Measurements from ENCODE around the gene MPRIP.

- TF ChIP-seq EZH2 (IDR thresholded peaks at IDR 0.05; ENCODE audit: low read length): no peak
- no peak for TF ChIP-seq CTCF (optimal IDR thresholded peaks at IDR 0.05 in 1 of 3, IDR thresholded peaks at IDR 0.05 in 1 of 3, conservative IDR thresholded peaks at IDR 0.05 in 1 of 3; ENCODE audit: extremely low read depth in 1 of 3, insufficient read depth in 2 of 3, low read length in 3 of 3)
Observed at GRCh38 chr17:17214646-17215436, 172.6 kb downstream of the MPRIP start.
